Suprapubic skin (tissue), 3 donors: ENCODE data around the gene AKR1B15.
"Not testable (repeated sequence)": the region's sequence is repeated elsewhere in the genome, so short reads cannot be mapped to it uniquely, and the experiment has no call there.

ENCODE experiments used
- CTCF ChIP-seq, 2 donors: fragments of 200-600 bp in 1 of 2; fragments of 450-650 bp in 1 of 2; sonication (generic) in 1 of 2; IDR thresholded peaks; one replicate each; pipeline ENCODE4 v1.5.1; 2016 to 2019; ENCODE audit warnings: antibody characterized with exemption in 2 of 2, mild to moderate bottlenecking in 1 of 2, moderate library complexity in 1 of 2
- POLR2A ChIP-seq, 2 donors: fragments of 450-650 bp; IDR thresholded peaks; one replicate each; pipeline ENCODE4 v1.6.1; 2017; ENCODE audit warnings: antibody characterized with exemption in 2 of 2, mild to moderate bottlenecking in 2 of 2, moderate library complexity in 2 of 2

GRCh38 chr7:134569962-134570361 lies 21.1 kb downstream of the AKR1B15 start:
- TF ChIP-seq CTCF, POLR2A (IDR thresholded peaks at IDR 0.05): not testable (repeated sequence)
